Spleen (tissue), 11 donors: Measurements from ENCODE around the gene ELAPOR1. TPM values are rescaled to one million over a fixed set of nuclear protein-coding genes. Genes with fewer than 3 reads are reported as not detected.

Experiments
- DNase-seq: peaks from one replicate; pipeline ENCODE4 v3.0.0-alpha.2; 2020
- H3K27ac ChIP-seq, 8 donors: fragments of 200-600 bp; sonication (generic) in 7 of 8; 1 replicate in 4 of 8; 2 replicates in 4 of 8; pipeline versions ENCODE4 v1.5.0 to v1.8.0; 2016 to 2021; ENCODE audit warnings: inconsistent platforms in 4 of 8, mild to moderate bottlenecking in 4 of 8, moderate library complexity in 1 of 8
- H3K27me3 ChIP-seq, 7 donors: fragments of 200-600 bp; sonication (generic) in 6 of 7; replicated peaks in 1 of 7; 1 replicate in 4 of 7; 2 replicates in 3 of 7; pipeline versions ENCODE4 v1.5.0 to v1.8.0; 2016 to 2021; ENCODE audit warnings: inconsistent platforms in 3 of 7, mild to moderate bottlenecking in 1 of 7
- H3K36me3 ChIP-seq, 6 donors: fragments of 200-600 bp; sonication (generic) in 5 of 6; 1 replicate in 4 of 6; 2 replicates in 2 of 6; pipeline versions ENCODE4 v1.5.0 to v1.8.0; 2016 to 2021; ENCODE audit warnings: inconsistent platforms in 2 of 6
- H3K4me1 ChIP-seq, 6 donors: fragments of 200-600 bp; sonication (generic) in 5 of 6; 1 replicate in 3 of 6; 2 replicates in 3 of 6; pipeline versions ENCODE4 v1.5.0 to v1.8.0; 2016 to 2021; ENCODE audit warnings: inconsistent platforms in 3 of 6
- H3K4me3 ChIP-seq, 8 donors: fragments of 200-600 bp; sonication (generic) in 7 of 8; 1 replicate in 4 of 8; 2 replicates in 4 of 8; pipeline versions ENCODE4 v1.5.0 to v1.8.0; 2016 to 2021; ENCODE audit warnings: inconsistent platforms in 4 of 8, mild to moderate bottlenecking in 4 of 8, moderate library complexity in 2 of 8
- H3K9me3 ChIP-seq, 8 donors: fragments of 200-600 bp; sonication (generic) in 7 of 8; 1 replicate in 4 of 8; 2 replicates in 4 of 8; pipeline versions ENCODE4 v1.5.0 to v1.8.0; 2016 to 2021; ENCODE audit warnings: inconsistent platforms in 4 of 8
- CTCF ChIP-seq, 11 experiments: fragments of 200-600 bp in 7 of 11; fragments of 450-650 bp in 4 of 11; sonication (generic) in 4 of 11; IDR thresholded peaks in 8 of 11; conservative IDR thresholded peaks in 3 of 11; 1 replicate in 7 of 11; 2 replicates in 4 of 11; pipeline versions ENCODE4 v1.4.0 to v1.8.0; 2016 to 2021; ENCODE audit warnings: antibody characterized with exemption in 11 of 11, inconsistent platforms in 4 of 11, mild to moderate bottlenecking in 1 of 11
- POLR2A ChIP-seq, 3 donors: fragments of 450-650 bp; IDR thresholded peaks; one replicate each; pipeline ENCODE4 v1.5.1; 2017; ENCODE audit warnings: antibody characterized with exemption in 3 of 3, mild to moderate bottlenecking in 1 of 3
- POLR2AphosphoS5 ChIP-seq, 3 donors: sonication (generic); formaldehyde crosslinking; IDR thresholded peaks; one replicate each; pipeline ENCODE4 v1.5.1; 2017; ENCODE audit warnings: antibody characterized with exemption in 3 of 3
- WGBS, 5 donors: extraction: QIAGEN DNeasy Blood & Tissue Kit in 3 of 5; methylation state at CpG; one replicate each; pipeline versions ENCODE4 v1.1.5 to v1.1.7; 2013 to 2018; 5-methylcytosine and 5-hydroxymethylcytosine counted together
- intact Hi-C: fragments of 100-400 bp; cut with DNase I; formaldehyde crosslinking; loops from one replicate; pipeline ENCODE4 v1.15.0; 2023; ENCODE audit warnings: low total_unique reads
- polyA plus RNA-seq, 3 donors: library from polyadenylated mRNA; stranded (reverse); fragments of 200-250 nt; gene quantifications; one replicate each; pipeline ENCODE4 v1.2.1, GENCODE V29; 2013
- total RNA-seq, 7 donors: library from RNA; depleted of rRNA in 3 of 7; stranded (reverse); fragments of >200 nt in 3 of 7; fragmentation: NEBNext Ultra II Directional in 4 of 7; extraction: Animal tissue kit (Norgen Biotek cat#: 25700) in 4 of 7; gene quantifications; one replicate each; pipeline versions ENCODE4 v1.1.0 to v1.2.1, GENCODE V29; 2016 to 2021
- donor health status: healthy with polysubstance abuse.
- donor health status: DM: no; HTN: no; CAD: no; lungs with moderate emphysema.
- donor health status: DM: no; HTN: no; CAD: no.
- donor health status: Bipolar disorder and iron deficiency.
- donor health status: healthy.
- donor health status: DM: no; HTN: no; CAD: no.
- donor health status: DM: yes; HTN: yes; CAD: no.

Gene ELAPOR1
- total and polyA plus RNA-seq, 10 donors, result 0.26 to 10.3 (median 2.5) TPM

GRCh38 chr1:109133002-109133706, 19.2 kb downstream of the ELAPOR1 start:
- DNase-seq, result no peak
- WGBS, 5 donors, result 69 to 88% (median 82%) methylated on average over 4 of the region's 4 CpGs
- no peaks in the 10 kb centered on the region for H3K27me3 ChIP-seq
- no peaks in the 10 kb centered on the region for H3K9me3 ChIP-seq
- H3K36me3 ChIP-seq, result no peaks in the 10 kb centered on the region
- intact Hi-C loops, result no loop called here
- H3K27ac ChIP-seq, result peak overlapping the region in 5 of 8 donors; percentile 25 to 81 (median 63)
- peaks cover 0 to 25% (median 15%) of the 10 kb centered on the region in 6 donors for H3K4me1 ChIP-seq
- no peak for TF ChIP-seq POLR2A (IDR thresholded peaks at IDR 0.05)
- TF ChIP-seq POLR2AphosphoS5 (IDR thresholded peaks at IDR 0.05), result no peak
- no peak for TF ChIP-seq CTCF (IDR thresholded peaks at IDR 0.05 in 8 of 11, conservative IDR thresholded peaks at IDR 0.05 in 3 of 11)
- H3K4me3 ChIP-seq, result no peak overlapping the region

GRCh38 chr1:109133815-109134214, 19.9 kb downstream of the ELAPOR1 start:
- WGBS, 5 donors, result 14 to 39% (median 26%) methylated on average over 2 of the region's 2 CpGs
- intact Hi-C loops, result no loop called here
- Histone ChIP-seq H3K27ac (peak overlapping the region in 6 of 8 donors; percentile 25 to 81 (median 58)), H3K4me1 (peaks cover 0 to 29% (median 15%) of the 10 kb centered on the region in 6 donors), H3K9me3 (no peaks in the 10 kb centered on the region), H3K36me3 (no peaks in the 10 kb centered on the region), H3K4me3 (peak overlapping the region in 1 of 8 donors; percentile 3), H3K27me3 (no peaks in the 10 kb centered on the region)
- TF ChIP-seq POLR2A (IDR thresholded peaks at IDR 0.05) (no peak), POLR2AphosphoS5 (IDR thresholded peaks at IDR 0.05) (peak in 2 of 3 donors; percentile 48 to 63)
- peak; percentile 90 for DNase-seq

- Histone ChIP-seq H3K4me1 (peaks cover 0 to 29% (median 15%) of the 10 kb centered on the region in 6 donors), H3K27me3 (no peaks in the 10 kb centered on the region), H3K27ac (peak overlapping the region in 6 of 8 donors; percentile 25 to 81 (median 58)), H3K36me3 (no peaks in the 10 kb centered on the region), H3K9me3 (no peaks in the 10 kb centered on the region), H3K4me3 (peak overlapping the region in 1 of 8 donors; percentile 3)
- 26 to 47% (median 34%) methylated on average over 7 of the region's 7 CpGs for WGBS, 5 donors
- no peak for DNase-seq
- TF ChIP-seq CTCF (IDR thresholded peaks at IDR 0.05 in 8 of 11, conservative IDR thresholded peaks at IDR 0.05 in 3 of 11) (no peak), POLR2AphosphoS5 (IDR thresholded peaks at IDR 0.05) (no peak), POLR2A (IDR thresholded peaks at IDR 0.05) (no peak)
- intact Hi-C loops, result no loop called here
Measured at GRCh38 chr1:109134423-109134822, 20.5 kb downstream of the ELAPOR1 start.

- intact Hi-C loops, result no loop called here
- DNase-seq, result no peak
- Histone ChIP-seq H3K9me3 (no peaks in the 10 kb centered on the region), H3K27me3 (no peaks in the 10 kb centered on the region), H3K27ac (no peak overlapping the region), H3K4me3 (no peak overlapping the region), H3K4me1 (peaks cover 0 to 29% (median 15%) of the 10 kb centered on the region in 6 donors), H3K36me3 (no peaks in the 10 kb centered on the region)
- no peak for TF ChIP-seq POLR2AphosphoS5 (IDR thresholded peaks at IDR 0.05)
- 82 to 96% (median 86%) methylated on average over 3 of the region's 3 CpGs for WGBS, 5 donors
Measured at GRCh38 chr1:109135940-109136339, 22.0 kb downstream of the ELAPOR1 start.

GRCh38 chr1:109136766-109137165, 22.9 kb downstream of the ELAPOR1 start:
- Histone ChIP-seq H3K27ac (no peak overlapping the region), H3K27me3 (no peaks in the 10 kb centered on the region), H3K36me3 (no peaks in the 10 kb centered on the region), H3K9me3 (no peaks in the 10 kb centered on the region), H3K4me1 (peaks cover 0 to 29% (median 15%) of the 10 kb centered on the region in 6 donors), H3K4me3 (no peak overlapping the region)
- TF ChIP-seq POLR2A (IDR thresholded peaks at IDR 0.05) (no peak), CTCF (IDR thresholded peaks at IDR 0.05 in 8 of 11, conservative IDR thresholded peaks at IDR 0.05 in 3 of 11) (no peak), POLR2AphosphoS5 (IDR thresholded peaks at IDR 0.05) (no peak)
- DNase-seq, result no peak
- intact Hi-C loops, result no loop called here
- 83 to 92% (median 89%) methylated on average over 6 of the region's 6 CpGs for WGBS, 5 donors
